Measurements from ENCODE around the gene ACBD6.

ACBD6 gene

DNA sequence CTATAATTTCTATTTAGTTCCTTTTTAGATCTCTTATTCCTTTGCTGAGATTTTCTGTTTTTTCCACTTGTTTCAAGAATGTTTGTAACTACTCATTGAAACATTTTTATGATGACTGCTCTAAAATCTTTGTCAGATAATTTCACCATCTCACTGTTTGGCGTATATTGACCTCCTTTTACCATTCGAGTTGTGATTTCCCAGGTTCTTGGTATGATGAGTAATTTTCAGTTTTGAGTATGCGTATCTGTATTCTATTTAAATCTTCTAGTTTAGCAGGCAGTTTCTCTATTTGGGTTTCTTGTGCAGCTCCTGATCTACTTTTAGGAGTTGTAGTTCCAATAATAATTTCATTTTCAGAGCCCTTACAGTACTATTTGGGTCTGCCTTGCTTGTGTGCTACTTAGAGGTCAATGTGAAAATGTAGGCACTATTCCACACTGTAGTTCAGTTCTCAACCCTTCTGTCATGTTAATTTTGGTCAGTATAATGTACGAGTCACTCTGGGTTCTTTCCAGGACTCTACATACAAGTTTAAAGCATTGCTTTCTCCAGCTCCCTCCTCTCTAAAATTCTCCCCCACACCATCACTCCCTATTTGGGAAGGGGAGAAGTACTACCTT is 115.5 kb downstream of the ACBD6 start:
- TF ChIP-seq, protein P1, sequence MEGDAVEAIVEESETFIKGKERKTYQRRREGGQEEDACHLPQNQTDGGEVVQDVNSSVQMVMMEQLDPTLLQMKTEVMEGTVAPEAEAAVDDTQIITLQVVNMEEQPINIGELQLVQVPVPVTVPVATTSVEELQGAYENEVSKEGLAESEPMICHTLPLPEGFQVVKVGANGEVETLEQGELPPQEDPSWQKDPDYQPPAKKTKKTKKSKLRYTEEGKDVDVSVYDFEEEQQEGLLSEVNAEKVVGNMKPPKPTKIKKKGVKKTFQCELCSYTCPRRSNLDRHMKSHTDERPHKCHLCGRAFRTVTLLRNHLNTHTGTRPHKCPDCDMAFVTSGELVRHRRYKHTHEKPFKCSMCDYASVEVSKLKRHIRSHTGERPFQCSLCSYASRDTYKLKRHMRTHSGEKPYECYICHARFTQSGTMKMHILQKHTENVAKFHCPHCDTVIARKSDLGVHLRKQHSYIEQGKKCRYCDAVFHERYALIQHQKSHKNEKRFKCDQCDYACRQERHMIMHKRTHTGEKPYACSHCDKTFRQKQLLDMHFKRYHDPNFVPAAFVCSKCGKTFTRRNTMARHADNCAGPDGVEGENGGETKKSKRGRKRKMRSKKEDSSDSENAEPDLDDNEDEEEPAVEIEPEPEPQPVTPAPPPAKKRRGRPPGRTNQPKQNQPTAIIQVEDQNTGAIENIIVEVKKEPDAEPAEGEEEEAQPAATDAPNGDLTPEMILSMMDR (IDR thresholded peaks at IDR 0.05; ENCODE audit: low read depth, low read length, missing control alignments), result no peak
- no peak overlapping the region for H3K4me3 ChIP-seq (ENCODE audit: low read depth, low read length)
- DNase-seq (ENCODE audit: low read depth), result no peak

DNA sequence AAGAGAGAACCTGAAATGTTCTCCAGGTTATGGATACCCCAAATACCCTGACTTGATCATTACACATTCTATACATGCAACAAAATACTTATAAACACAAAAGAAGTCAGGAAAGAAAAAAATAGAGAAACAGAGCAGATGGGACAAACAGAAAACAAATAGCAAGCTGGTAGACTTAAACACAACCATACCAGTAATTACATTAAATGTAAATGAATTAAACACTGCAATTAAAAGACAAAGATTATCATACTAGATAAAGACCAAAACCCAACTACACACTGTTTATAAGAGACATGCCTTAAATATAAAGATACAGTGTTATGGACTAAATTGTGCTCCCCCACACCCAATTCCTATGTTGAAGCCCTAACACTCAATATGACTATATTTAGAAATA is 117.2 kb downstream of the ACBD6 start:
- no peak overlapping the region for H3K4me3 ChIP-seq (ENCODE audit: low read depth, low read length)
- DNase-seq (ENCODE audit: low read depth), result no peak
- TF ChIP-seq, protein P1 (IDR thresholded peaks at IDR 0.05; ENCODE audit: low read depth, low read length, missing control alignments), result no peak

DNA sequence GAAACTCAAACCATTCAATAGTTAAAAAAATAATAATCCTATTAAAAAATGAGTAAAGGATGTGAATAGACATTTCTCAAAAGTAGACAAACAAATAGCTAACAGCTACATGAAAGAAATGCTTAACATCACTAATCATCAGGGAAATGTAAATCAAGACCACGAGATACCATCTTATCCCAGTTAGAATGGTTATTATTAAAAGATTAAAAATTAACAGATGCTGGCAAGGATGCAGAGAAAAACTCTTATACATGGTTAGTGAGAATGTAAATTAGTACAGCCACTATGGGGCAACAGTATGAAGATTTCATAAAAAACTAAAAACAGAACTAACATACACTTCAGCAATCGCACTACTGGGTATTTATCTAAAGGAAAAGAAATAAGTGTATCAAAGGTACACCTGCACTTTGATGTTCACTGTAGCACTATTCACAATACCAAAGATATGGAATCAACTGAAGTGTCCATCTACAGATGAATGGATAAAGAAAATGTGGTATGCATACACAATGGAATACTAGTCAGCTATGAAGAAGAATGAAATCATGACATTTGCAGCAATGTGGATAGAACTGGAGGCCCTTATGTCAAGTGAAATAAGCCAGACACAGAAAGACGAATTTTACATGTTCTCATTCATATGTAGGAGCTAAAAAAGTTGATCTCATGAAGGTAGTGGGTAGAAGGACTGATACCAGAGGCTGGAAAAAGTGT is 117.9 kb downstream of the ACBD6 start:
- TF ChIP-seq, protein P1 (IDR thresholded peaks at IDR 0.05; ENCODE audit: low read depth, low read length, missing control alignments), result no peak
- no peak overlapping the region for H3K4me3 ChIP-seq (ENCODE audit: low read depth, low read length)
- no peak for DNase-seq (ENCODE audit: low read depth)

DNA sequence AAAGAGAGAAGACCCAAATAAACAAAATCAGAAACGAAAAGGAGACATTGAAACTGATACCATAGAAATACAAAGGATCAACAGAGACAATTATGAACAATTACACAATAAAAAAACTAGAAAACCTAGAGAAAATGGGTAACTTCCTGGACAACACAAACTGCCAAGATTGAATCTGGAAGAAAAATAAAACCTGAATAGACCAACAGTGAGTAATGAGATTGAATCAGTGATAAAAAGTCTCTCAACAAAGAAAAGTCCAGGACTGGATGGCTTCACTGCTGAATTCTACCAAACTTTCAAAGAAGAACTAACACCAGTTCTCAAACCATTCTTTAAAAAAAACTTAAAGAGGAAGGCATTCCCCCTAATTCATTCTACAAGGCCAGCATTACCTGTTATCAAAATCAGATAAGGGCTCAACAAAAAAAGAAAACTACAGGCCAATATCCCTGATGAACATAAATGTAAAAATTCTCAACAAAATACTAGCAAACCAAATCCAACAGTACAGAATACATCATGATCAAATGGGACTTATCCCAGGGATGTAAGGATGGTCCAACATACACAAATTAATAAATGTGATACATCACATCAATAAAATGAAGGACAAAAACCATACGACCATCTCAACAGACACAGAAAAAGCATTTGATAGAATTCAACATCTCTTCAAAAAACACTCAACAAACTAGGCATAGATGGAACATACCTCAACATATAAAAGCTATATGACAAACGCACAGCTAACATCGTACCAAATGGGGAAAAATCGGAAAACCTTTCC is 119.9 kb downstream of the ACBD6 start:
- TF ChIP-seq, protein P1 (IDR thresholded peaks at IDR 0.05; ENCODE audit: low read depth, low read length, missing control alignments), result no peak
- no peak for DNase-seq (ENCODE audit: low read depth)
- H3K4me3 ChIP-seq (ENCODE audit: low read depth, low read length), result no peak overlapping the region

DNA sequence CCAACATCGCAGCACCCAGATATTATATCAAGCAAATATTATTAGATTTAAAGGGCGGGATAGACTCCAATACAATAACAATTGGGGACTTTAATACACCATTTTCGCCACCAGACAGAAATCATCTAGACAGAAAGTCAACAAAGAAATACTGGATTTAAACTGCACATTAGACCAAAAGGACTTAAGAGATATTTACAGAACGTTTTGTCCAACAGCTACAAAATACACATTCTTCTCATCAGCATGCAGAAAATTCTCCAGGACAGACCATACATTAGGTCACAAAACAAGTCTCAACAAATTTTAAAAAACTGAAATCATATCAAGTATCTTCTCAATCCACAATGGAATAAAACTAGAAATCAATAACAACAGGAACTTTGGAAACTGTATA is 121.2 kb downstream of the ACBD6 start:
- TF ChIP-seq, protein P1 (IDR thresholded peaks at IDR 0.05; ENCODE audit: low read depth, low read length, missing control alignments), result no peak
- DNase-seq (ENCODE audit: low read depth), result no peak
- H3K4me3 ChIP-seq (ENCODE audit: low read depth, low read length), result no peak overlapping the region

DNA sequence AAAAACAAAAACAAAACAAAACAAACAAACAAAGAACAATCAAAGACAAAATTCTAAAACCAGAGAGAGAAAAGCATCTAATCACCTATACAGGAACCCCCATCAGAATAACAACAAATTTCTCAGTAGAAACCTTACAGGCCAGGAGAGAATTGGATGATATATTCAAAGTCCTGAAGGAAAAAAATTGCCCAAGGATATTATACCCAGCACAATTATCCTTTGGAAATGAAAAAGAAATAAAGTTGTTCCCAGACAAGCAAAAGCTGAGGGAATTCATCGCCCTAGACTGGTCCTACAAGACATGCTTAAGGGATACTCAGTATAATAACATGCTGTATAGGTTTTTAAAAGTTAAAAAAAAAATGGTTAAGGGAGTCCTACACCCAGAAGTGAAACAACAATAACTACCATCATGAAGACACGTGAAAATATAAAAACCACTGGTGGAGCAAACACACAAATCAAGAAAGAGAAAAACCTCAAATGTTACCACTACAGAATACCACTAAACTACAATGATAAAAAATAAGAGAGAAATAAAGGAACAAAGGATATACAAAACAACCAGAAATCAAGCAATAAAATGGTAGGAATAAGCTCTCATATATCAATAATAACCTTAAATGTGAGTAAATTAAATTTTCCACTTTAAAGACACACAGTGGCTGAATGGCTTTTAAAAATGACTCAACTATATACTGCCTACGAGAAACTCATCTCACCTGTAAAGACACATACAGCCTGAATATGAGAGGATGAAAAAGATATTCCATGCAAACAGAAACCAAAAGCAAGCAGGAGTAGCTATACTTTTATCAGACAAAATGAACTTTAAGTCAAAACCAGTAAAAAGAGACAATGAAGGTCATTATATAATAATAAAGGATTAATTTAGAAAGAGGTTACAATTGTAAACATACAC is 121.9 kb downstream of the ACBD6 start:
- TF ChIP-seq, protein P1 (IDR thresholded peaks at IDR 0.05; ENCODE audit: low read depth, low read length, missing control alignments), result no peak
- H3K4me3 ChIP-seq (ENCODE audit: low read depth, low read length), result no peak overlapping the region
- no peak for DNase-seq (ENCODE audit: low read depth)
